HEK293 (cell line): Measurements from ENCODE around the gene PARD3B.
"Not testable (repeated sequence)": the region's sequence is repeated elsewhere in the genome, so short reads cannot be mapped to it uniquely, and the experiment has no call there.

Experiments used
- CTCF ChIP-seq: fragments of 450-650 bp; formaldehyde crosslinking; IDR thresholded peaks from 2 replicates; pipeline ENCODE4 v1.5.1; 2016; ENCODE audit warnings: missing biosample characterization, missing genetic modification characterization
- MYNN ChIP-seq: fragments of 450-650 bp; formaldehyde crosslinking; IDR thresholded peaks from 2 replicates; pipeline ENCODE4 v1.5.1; 2016; ENCODE audit warnings: missing biosample characterization, missing genetic modification characterization, borderline replicate concordance
- ZNF112 ChIP-seq: fragments of 450-650 bp; formaldehyde crosslinking; IDR thresholded peaks from 2 replicates; pipeline ENCODE4 v1.5.0; 2017; ENCODE audit warnings: missing biosample characterization, missing genetic modification characterization
- ZNF155 ChIP-seq: fragments of 450-650 bp; formaldehyde crosslinking; IDR thresholded peaks from 2 replicates; pipeline ENCODE4 v1.5.1; 2016; ENCODE audit warnings: missing biosample characterization, missing genetic modification characterization
- ZNF223 ChIP-seq: fragments of 450-650 bp; formaldehyde crosslinking; IDR thresholded peaks from 2 replicates; pipeline ENCODE4 v1.5.1; 2016; ENCODE audit warnings: missing biosample characterization, missing genetic modification characterization
- ZNF23 ChIP-seq: fragments of 450-650 bp; formaldehyde crosslinking; IDR thresholded peaks from 2 replicates; pipeline ENCODE4 v1.5.1; 2016; ENCODE audit warnings: missing biosample characterization, missing genetic modification characterization, borderline replicate concordance
- ZNF24 ChIP-seq: fragments of 450-650 bp; formaldehyde crosslinking; IDR thresholded peaks from 2 replicates; pipeline ENCODE4 v1.5.1; 2016; ENCODE audit warnings: missing biosample characterization, missing genetic modification characterization
- ZNF398 ChIP-seq: fragments of 450-650 bp; formaldehyde crosslinking; IDR thresholded peaks from 2 replicates; pipeline ENCODE4 v1.5.1; 2017; ENCODE audit warnings: missing biosample characterization, missing genetic modification characterization
- TF ChIP-seq, protein P1 (sequence below): sonication (generic); formaldehyde crosslinking; IDR thresholded peaks from 2 replicates; pipeline ENCODE4 v1.8.1; 2022; ENCODE audit warnings: mild to moderate bottlenecking, moderate library complexity, missing genetic modification reagents
- TF ChIP-seq, protein P2 (sequence below): fragments of 450-650 bp; formaldehyde crosslinking; IDR thresholded peaks from 2 replicates; pipeline ENCODE4 v1.5.1; 2016; ENCODE audit warnings: missing biosample characterization, missing genetic modification characterization, low read depth
- TF ChIP-seq, protein P3 (sequence below): fragments of 450-650 bp; formaldehyde crosslinking; IDR thresholded peaks from 2 replicates; pipeline ENCODE4 v1.5.1; 2016; ENCODE audit warnings: missing biosample characterization, missing genetic modification characterization

DNA sequence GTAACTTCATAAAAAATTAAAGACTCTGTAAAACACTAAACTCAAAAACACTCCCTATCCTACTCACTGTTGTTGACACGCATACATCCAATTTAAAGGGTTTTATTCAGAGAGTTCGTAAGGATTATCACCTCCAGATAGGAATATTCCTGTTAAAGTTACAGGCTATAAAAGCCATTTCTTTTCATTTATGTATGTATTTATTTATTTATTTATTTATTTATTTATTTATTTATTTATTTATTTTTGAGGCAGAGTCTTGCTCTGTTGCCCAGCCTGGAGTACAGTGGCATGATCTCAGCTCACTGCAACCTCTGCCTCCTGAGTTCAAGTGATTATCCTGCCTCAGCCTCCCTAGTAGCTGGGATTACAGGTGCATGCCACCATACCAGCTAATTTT is 948.3 kb downstream of the PARD3B start:
- TF ChIP-seq MYNN (tag by site-specific recombination); ZNF23 (tag by site-specific recombination); CTCF; ZNF112 (tag by site-specific recombination); ZNF24; ZNF398; ZNF223 (tag by site-specific recombination); ZNF155 (tag by site-specific recombination): not testable (repeated sequence)
- TF ChIP-seq, protein P1, sequence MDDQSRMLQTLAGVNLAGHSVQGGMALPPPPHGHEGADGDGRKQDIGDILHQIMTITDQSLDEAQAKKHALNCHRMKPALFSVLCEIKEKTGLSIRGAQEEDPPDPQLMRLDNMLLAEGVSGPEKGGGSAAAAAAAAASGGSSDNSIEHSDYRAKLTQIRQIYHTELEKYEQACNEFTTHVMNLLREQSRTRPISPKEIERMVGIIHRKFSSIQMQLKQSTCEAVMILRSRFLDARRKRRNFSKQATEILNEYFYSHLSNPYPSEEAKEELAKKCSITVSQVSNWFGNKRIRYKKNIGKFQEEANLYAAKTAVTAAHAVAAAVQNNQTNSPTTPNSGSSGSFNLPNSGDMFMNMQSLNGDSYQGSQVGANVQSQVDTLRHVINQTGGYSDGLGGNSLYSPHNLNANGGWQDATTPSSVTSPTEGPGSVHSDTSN (CRISPR knock-in tag), result not testable (repeated sequence)
- TF ChIP-seq, protein P2, sequence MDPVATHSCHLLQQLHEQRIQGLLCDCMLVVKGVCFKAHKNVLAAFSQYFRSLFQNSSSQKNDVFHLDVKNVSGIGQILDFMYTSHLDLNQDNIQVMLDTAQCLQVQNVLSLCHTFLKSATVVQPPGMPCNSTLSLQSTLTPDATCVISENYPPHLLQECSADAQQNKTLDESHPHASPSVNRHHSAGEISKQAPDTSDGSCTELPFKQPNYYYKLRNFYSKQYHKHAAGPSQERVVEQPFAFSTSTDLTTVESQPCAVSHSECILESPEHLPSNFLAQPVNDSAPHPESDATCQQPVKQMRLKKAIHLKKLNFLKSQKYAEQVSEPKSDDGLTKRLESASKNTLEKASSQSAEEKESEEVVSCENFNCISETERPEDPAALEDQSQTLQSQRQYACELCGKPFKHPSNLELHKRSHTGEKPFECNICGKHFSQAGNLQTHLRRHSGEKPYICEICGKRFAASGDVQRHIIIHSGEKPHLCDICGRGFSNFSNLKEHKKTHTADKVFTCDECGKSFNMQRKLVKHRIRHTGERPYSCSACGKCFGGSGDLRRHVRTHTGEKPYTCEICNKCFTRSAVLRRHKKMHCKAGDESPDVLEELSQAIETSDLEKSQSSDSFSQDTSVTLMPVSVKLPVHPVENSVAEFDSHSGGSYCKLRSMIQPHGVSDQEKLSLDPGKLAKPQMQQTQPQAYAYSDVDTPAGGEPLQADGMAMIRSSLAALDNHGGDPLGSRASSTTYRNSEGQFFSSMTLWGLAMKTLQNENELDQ, result not testable (repeated sequence)
- TF ChIP-seq, protein P3, sequence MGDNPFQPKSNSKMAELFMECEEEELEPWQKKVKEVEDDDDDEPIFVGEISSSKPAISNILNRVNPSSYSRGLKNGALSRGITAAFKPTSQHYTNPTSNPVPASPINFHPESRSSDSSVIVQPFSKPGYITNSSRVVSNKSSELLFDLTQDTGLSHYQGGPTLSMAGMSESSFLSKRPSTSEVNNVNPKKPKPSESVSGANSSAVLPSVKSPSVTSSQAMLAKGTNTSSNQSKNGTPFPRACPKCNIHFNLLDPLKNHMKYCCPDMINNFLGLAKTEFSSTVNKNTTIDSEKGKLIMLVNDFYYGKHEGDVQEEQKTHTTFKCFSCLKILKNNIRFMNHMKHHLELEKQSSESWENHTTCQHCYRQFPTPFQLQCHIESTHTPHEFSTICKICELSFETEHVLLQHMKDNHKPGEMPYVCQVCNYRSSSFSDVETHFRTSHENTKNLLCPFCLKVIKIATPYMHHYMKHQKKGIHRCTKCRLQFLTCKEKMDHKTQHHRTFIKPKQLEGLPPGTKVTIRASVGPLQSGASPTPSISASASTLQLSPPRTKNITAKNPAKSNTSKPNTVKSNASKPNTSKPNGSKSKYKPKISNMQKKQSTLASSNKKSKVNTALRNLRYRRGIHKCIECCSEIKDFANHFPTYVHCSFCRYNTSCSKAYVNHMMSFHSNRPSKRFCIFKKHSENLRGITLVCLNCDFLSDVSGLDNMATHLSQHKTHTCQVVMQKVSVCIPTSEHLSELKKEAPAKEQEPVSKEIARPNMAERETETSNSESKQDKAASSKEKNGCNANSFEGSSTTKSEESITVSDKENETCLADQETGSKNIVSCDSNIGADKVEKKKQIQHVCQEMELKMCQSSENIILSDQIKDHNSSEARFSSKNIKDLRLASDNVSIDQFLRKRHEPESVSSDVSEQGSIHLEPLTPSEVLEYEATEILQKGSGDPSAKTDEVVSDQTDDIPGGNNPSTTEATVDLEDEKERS, result not testable (repeated sequence)
